ENCODE measurements around the gene CYP3A5. TPM values are rescaled to one million over a fixed set of nuclear protein-coding genes. Genes with fewer than 3 reads are reported as not detected.
A peak's percentile ranks its signal among the peaks of the same experiment; 100 is the strongest.
"Not testable (repeated sequence)": the region's sequence is repeated elsewhere in the genome, so short reads cannot be mapped to it uniquely, and the experiment has no call there.

Gene CYP3A5
- 1.9 and 3.8 TPM in 2 replicates for total RNA-seq (2014; rRNA removed; shearing (Covaris generic))

GRCh38 chr7:99679400-99680191, at the start of gene CYP3A5:
Gene CYP3A5, minus strand, starts transcription at chr7:99679996. Its CDS starts 100 bp downstream, at chr7:99679896.
- peak; percentile 68 for DNase-seq (ENCODE audit: low spot score)

- DNase-seq (ENCODE audit: low spot score): no peak
These were observed 48.8 kb upstream of the CYP3A5 start for GRCh38 chr7:99728615-99729014.

GRCh38 chr7:99723201-99723600, 43.4 kb upstream of the CYP3A5 start:
- DNase-seq (ENCODE audit: low spot score): not testable (repeated sequence)

GRCh38 chr7:99720800-99721595, 41.2 kb upstream of the CYP3A5 start:
- no peak for DNase-seq (ENCODE audit: low spot score)

GRCh38 chr7:99719996-99720769, 40.4 kb upstream of the CYP3A5 start:
- DNase-seq (ENCODE audit: low spot score): no peak

- DNase-seq (ENCODE audit: low spot score): no peak
These were observed 34.3 kb upstream of the CYP3A5 start for GRCh38 chr7:99713995-99714570.

GRCh38 chr7:99709838-99710578, 30.2 kb upstream of the CYP3A5 start:
- DNase-seq (ENCODE audit: low spot score): no peak

GRCh38 chr7:99709260-99709659, 29.5 kb upstream of the CYP3A5 start:
- no peak for DNase-seq (ENCODE audit: low spot score)

- no peak for DNase-seq (ENCODE audit: low spot score)
These were observed 27.3 kb upstream of the CYP3A5 start for GRCh38 chr7:99707096-99707495.

GRCh38 chr7:99699946-99700345, 20.1 kb upstream of the CYP3A5 start:
- no peak for DNase-seq (ENCODE audit: low spot score)

GRCh38 chr7:99698867-99699730, 19.3 kb upstream of the CYP3A5 start:
- DNase-seq (ENCODE audit: low spot score): peak; percentile 59

- no peak for DNase-seq (ENCODE audit: low spot score)
These were observed 15.1 kb upstream of the CYP3A5 start for GRCh38 chr7:99694912-99695304.

GRCh38 chr7:99694201-99694911, 14.6 kb upstream of the CYP3A5 start:
- no peak for DNase-seq (ENCODE audit: low spot score)

GRCh38 chr7:99693427-99694200, 13.8 kb upstream of the CYP3A5 start:
- DNase-seq (ENCODE audit: low spot score): no peak

GRCh38 chr7:99693100-99693426, 13.3 kb upstream of the CYP3A5 start:
- DNase-seq (ENCODE audit: low spot score): no peak

GRCh38 chr7:99692563-99692962, 12.8 kb upstream of the CYP3A5 start:
- DNase-seq (ENCODE audit: low spot score): not testable (repeated sequence)

GRCh38 chr7:99691658-99692057, 11.9 kb upstream of the CYP3A5 start:
- DNase-seq (ENCODE audit: low spot score): not testable (repeated sequence)

GRCh38 chr7:99690918-99691317, 11.1 kb upstream of the CYP3A5 start:
- not testable (repeated sequence) for DNase-seq (ENCODE audit: low spot score)
